HG03097 (cell line): Measurements from ENCODE around the gene CLCN3.
"Not testable (repeated sequence)": the region's sequence is repeated elsewhere in the genome, so short reads cannot be mapped to it uniquely, and the experiment has no call there.

Experiments used
- ATAC-seq: cut with Tn5 transposase; IDR thresholded peaks from one replicate; pipeline ENCODE4 v1.9.1; 2021; ENCODE audit not compliant: unreplicated experiment, low FRiP score

CLCN3 gene

DNA sequence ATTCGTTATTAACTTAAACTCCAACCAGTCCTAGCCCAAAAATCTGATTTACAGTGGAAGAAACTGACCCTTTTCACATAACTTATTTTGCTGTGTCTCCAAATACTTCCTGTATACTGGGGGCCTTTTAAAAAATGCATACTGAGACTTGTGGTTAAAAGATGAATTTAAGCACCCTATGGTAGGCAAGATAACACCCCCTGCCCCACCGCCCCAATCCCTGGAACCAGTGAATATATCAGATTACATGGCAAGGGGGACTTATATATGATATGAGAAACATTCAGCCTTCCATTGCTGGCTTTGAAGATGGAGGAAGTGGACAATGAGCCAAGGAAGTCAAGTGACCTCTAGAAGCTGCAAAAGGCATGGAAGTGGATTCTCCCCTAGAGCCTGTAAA lies 3.1 kb upstream of the CLCN3 start:
- no peak for ATAC-seq

DNA sequence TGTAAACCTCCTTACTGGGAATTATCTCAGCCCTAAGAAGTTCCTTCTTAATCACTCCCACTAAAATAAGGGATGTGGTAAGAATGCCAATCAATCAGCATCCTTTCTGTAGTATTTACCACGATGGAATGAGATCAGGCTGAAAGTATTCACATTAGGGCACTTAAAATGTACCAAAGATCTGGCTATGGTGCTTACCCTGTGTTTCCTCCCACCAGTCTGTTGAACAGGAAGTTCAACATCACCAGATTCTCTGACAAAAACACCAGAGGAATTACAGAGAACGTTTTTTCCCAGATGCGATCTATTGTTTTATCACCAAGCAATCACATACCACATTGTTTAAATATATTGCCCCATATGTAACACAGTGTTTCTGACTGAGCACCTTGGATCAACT lies 2.1 kb upstream of the CLCN3 start:
- no peak for ATAC-seq

DNA sequence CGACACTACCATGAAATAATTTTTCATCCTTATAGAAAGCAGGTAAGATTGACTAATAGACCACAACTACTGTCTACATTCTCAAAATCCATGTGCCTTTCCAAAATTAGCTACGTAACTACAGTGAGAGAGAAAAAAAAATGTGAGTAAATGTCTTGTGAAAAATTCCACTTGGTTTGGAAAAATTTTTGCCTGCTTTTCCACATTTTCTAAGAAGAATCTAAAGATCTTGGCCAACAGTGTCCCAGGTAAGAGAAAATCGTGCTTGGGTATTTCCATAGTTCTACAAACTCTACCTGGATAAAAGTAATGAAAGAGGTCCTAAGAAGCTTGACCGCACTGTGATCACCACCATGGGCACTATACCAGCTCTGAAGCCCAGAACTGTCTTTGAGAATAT lies 1.4 kb upstream of the CLCN3 start:
- no peak for ATAC-seq

DNA sequence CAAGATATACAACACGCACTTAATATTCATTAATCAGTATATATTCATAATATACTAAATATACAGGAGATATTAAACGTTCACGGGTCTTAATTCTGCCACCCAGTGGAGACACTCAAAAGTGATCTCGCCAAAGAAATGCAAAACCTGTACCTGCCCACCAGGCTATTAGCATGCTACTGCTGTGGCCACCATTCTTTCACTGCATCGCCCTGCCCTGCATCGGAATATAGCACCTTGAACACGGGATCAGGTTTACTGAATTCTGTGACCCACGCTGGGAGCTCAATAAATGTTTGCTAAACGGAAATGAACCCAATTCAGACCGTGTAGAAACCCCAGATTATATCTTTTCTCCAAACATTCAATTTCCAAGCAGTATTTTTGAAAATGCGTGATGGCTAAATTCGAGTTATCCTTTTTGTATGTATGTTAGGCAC lies 840 bp upstream of the CLCN3 start:
- ATAC-seq: peak; percentile 34

DNA sequence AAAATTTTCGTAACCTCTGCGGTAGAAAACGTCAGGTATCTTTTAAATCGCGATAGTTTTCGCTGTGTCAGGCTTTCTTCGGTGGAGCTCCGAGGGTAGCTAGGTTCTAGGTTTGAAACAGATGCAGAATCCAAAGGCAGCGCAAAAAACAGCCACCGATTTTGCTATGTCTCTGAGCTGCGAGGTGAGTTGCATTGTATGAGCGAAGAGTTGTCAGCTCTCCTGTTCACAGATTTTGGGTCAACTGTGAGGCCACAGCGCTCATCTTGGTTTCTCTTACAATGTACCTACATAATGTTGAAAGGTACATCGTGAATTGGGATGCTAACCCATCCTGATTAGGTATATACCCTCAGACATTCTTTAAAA lies 486 bp downstream of the CLCN3 start:
- ATAC-seq: no peak

DNA sequence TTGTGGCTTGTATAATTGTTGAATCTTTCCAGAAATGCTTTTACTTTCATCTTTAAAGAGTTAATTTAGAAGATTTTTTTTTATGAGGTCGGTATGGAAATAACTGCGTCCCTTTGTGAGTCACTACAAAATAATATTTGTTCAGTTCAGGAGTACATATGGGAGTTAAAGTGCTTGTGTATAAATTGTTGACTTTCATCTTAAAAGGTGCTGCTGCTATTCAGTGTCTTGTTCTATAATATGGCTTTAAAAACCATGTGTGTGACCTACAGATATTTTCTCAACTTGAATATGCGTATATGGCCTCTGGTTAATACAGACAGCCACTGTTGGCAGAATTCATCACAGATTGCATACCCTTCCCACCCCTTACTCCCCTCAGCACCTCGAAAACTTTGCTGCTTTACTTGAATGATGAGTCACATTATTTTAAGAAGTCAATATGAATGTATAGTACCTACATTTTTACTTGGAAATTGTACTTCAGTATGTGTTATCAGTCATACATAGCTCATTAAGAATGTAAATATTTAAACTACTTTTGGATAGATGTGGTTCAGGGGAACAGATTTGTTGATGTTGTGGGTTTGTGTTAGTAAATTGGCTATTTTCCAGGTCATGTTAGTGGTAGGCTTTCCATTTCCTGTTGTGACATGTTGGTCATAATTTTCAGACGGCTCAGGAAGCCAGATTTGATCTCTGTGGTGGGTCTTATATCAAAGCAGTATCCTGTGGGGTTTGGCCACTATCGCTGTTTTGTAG lies 1.5 kb downstream of the CLCN3 start:
- ATAC-seq: no peak

DNA sequence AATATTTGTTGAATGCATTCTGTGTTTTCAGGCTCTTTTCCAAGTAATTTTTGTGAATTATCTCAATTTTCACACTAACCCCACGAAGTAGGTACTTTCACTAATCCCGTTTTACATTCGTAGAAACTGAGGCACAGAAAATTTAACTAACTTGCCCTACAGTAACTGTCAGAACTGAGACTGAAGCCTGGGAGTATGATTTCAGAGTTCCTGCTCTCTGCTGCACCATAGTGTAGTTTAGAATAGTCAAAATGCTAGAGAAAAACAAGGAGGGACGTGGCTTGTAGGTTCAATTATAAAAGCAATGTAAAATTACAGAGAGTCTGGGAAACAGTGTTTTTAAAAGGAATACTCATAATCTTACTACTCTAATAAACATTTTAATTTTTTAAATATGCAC lies 2.2 kb downstream of the CLCN3 start:
- ATAC-seq: no peak

DNA sequence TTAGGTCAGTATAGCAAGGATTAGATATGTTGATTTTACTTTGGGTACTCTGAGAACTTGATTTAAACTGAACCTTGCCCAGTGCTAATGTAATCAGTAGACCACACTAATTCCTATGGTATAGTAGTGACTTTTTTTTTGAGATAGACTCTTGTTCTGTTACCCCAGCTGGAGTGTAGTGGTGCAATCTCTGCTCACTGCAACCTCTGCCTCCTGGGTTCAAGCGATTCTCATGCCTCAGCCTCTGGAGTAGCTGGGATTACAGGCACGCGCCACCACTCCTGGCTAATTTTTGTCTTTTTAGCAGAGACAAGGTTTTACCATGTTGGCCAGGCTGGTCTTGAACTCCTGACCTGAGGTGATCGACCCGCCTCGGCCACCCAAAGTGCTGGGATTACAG lies 3.6 kb downstream of the CLCN3 start:
- ATAC-seq: not testable (repeated sequence)

DNA sequence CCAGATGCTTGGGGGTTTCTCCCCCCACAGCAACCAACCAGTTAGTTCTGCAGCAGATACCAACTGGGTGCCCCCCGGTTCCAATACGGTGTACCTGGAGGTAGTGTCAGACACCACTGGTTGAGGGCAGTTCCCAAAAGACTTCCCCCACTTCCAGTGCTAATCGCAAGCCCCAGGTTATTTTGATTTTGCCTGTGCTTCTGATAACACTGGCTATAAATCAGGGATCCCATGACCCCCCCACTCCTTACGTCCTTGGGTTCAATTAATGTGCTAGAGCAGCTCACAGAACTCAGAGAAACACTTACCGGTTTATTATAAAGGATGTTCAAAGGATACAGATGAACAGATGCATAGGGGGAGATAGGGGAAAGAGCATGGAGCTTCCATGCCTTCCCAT lies 5.5 kb downstream of the CLCN3 start:
- no peak for ATAC-seq

DNA sequence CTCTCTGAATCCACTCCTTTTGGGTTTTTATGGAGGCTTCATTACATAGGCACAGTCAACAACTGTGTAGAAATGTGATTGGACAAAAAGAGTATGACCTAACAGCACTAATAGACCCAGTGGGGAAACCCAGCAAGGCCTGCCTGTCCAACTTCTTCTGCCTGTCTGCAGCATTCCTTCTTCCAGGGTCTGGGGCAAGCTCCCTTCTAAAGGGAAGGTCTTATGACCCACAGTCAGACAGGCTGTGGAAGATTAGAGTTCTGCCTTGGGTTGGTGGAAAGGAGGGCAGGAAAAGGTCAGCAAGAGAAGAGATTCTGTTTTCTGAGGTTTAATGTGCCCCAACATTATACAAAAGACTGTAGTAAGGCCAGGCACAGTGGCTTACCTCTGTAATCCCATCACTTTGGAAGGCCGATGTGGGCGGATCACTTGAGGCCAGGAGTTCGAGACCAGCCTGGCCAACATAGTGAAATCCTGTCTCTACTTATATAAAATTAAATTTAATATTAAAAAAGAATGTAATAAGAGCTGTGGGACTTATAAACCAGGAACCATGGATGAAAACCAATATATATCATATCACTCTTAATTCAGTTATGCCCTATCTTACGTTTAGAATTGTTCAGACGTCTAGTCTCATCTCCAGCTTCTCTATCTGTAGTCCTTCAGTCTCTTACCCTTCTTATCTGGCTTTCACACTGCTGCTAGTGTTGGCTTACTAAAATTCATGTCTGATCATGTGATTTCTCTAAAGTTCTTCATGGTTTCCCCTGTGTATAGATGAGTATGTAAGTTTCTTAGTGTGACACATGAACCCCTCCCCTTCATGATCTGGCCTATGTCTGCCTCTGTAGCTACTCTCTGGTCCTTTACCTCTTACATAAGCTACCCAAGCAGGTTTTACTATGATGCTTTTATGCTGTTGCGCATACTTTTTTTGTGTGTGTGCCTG lies 6.2 kb downstream of the CLCN3 start:
- no peak for ATAC-seq

DNA sequence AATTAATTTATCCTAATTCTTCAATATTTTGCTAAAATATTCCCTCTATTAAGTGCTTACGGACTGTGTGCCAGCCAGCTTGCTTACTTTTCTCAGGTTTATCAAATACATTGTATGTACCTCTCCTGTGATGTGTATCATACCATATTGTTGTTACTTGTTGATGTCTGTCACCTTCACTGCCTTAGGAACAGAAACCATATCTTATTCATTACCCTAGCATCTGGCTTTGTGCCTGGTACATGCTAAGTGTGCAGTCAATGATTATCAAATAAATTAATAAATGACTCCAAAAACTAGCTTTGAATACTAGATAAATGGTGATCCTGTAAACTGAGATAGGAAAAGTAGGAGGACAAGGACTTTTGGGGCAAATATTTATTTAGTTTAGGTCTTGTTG lies 6.9 kb downstream of the CLCN3 start:
- ATAC-seq: peak; percentile 59

DNA sequence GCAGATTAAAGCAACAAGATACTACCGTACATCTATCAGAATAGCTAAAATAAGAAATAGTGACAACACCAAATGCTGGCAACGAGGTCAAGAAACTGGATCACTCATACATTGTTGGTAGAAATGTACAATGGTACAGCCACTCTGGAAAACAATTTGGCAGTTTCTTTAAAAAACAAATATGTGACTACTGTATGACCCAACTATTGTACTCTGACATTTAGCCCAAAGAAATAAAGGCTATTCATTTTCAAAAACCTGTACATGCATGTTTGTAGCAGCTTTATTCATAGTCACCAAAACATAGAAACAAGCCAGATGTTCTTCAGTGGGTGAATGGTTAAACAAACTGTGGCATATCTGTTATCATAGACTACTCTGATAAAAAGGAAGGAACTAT lies 8.2 kb downstream of the CLCN3 start:
- ATAC-seq: no peak

DNA sequence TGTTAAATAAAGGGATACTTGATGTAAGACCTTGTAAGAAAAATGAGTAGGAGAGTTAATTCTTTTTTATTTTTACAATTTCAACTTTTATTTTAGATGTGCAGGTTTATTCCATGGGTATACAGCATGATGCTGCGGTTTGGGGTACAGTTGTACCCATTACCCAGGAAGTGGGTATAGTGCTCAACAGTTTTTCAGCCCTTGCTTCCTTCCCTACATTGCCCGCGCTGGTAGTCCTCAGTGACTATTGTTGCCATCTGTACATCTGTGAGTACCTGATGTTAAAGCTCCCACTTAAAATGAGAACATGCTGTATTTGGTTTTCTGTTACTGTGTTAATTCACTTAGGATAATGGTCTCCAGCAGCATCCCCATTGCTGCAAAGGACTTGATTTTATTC lies 9.7 kb downstream of the CLCN3 start:
- no peak for ATAC-seq

DNA sequence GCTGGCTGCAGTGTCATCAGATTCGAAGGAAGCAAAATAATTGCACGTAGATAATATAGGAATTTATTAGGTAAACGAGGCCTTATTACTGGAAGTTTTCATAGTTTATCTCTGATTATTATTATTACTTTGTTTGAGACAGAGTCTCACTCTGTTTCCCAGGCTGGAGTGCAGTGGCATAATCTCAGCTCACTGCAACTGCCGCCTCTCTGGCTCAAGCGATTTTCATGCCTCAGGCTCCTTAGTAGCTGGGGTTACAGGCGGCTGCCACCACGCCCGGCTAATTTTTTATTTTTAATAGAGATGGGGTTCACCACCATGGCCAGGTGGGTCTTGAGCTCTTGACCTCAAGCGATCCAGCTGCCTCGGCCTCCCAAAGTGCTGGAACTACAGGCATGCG lies 12.5 kb downstream of the CLCN3 start:
- ATAC-seq: no peak

DNA sequence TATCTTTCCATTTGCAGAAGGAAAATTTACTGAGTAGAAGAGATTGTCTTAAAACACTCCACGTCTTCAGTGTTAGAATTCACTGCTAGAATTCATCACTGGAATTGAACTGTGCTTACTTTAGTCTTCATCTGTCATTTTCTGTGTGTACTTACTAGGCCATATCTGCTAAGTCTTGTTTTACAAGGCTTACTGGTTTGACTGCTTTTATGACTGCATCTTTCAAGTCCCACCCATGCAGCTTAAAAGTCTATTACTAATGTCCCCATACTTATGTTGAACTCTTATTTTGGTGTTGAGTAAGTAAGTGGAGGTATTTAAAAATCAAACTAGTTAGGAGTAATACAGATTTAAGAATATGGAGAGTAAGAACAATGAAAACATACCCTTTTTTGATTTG lies 14.6 kb downstream of the CLCN3 start:
- no peak for ATAC-seq

DNA sequence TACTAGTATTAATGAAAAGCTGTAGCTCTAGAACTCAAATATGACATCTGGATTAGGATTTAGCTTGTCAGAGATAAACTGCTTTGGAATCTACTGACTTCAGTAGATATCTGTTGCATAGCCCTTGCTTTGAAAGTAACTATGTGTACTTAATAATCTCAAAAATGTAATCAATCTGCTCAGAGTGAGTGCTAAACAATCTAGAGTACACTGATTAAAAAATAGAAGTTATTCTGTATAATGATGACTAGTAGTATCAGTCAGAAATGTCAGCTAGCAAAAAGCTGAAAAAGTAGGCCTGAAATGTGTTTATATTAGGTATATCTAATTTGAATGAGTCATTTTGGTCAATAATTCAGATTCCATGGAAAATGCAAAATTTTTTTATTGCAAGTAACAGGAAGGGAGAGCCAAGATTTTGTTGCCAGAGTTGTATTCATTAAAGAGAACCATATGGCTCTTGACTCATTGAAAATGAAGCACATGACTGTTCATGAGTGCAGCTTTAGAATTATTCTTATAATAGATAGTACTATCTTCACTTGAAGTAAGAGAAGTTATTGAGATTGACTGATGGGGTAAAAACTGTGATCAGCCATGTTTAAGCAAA lies 20.0 kb downstream of the CLCN3 start:
- no peak for ATAC-seq

DNA sequence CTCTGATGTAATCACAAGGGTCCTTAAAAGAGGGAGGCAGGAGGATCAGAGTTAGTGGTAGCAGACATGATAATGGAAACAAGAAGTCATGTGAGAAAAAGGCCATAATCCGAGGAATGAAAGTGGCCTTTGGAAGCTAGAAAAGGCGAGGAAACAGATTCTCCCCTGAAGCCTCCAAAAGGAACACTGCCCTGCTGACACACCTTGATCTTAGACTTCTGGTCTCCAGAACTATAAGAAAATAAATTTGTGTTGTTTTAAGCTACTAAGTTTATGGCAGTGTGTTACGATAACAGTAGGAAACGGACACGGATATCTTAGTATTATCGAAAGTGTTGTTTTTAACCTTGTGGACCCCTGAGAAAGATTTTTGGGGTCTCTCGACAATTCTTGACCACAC lies 24.4 kb downstream of the CLCN3 start:
- no peak for ATAC-seq

DNA sequence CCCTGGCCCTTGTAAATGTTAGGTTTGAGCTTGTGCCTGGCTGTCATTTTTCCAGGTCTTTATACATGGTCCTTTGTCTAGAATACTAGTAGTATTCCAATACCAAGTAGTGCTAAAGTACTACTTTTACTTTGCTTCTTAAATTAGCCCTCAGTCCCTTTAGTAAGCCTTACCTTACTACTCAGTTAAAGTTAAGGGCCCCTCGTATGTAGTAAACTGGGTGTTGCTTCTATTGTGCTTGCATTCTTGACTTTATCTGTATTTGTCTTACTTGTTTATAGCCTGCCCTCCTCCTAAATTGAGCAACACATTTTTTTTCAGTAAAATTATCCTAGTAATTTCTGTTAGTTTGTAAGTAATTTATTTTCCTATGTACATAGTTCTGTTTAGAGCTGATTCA lies 25.2 kb downstream of the CLCN3 start:
- ATAC-seq: no peak

DNA sequence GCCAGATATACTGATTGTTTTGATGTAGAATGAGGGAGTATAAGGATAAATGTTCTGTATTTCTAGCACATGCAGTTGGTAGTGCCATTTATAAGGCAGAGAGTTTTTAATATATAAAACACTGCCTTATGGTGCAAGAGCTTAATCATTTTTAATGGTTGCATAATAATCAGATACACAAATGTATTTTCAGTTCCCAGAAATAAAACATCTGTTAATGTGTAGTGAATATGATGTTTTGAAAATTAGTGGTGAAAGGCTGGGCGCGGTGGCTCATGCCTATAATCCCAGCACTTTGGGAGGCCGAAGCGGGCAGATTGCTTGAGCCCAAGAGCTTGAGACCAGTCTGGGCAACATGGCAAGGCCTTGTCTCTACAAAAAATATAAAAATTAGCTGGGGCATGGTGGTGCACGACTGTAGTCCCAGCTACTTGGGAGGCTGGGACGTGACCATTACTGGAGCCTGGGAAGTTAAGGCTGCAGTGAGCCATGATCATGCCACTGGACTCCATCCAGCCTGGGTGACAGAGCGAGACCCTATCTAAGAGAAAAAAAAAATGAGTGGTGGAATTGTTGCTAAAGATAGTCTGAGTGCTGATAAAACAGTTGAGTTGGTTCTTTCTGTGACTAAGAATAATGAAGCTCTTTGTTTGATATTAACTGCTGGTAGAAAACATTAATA lies 29.3 kb downstream of the CLCN3 start:
- no peak for ATAC-seq

DNA sequence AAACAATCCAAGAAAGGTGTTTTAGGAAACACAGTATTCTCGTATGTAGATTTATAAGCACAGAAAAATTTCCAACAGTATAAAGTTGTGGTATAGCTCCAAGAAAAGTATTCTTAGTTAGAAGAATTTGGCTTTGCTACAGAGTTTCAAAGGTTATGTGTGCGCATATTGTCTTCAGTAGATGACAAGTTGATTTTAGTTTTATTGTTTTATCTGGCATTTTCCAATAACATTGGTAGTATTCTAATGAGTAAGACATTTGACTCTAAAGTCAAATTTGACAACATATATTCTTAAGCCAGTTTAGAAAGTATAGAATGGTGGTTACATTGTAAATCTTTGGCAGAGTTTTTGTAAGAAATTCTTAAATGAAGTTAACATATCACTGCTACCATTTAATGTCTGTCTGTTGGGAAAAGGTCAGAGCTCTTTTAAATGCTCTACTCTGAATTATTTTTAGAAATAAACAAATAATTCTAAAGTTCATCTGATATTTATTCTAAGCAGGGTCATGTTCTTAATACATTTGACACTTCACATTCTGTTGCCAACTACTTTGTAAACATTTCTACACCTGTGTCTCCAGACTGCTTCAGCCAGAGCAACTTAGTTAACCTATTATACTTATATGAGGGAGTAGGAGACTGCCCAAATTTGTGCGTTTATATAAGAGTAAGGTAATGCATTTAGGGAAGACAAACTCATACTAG lies 30.0 kb downstream of the CLCN3 start:
- ATAC-seq: no peak
